Keratinocyte (primary cell): Measurements from ENCODE around the gene UPK3A. TPM values are rescaled to one million over a fixed set of nuclear protein-coding genes. Genes with fewer than 3 reads are reported as not detected.

Source experiments
- DNase-seq: peaks from one replicate; pipeline ENCODE4 v3.0.0-alpha.2; 2011; ENCODE audit warnings: low read depth, missing footprints, low spot score
- FAIRE-seq: peaks from 2 replicates; lab custom pipeline; 2011; peaks lifted over from hg19 to GRCh38; lab: Jason Lieb, UNC
- H2AFZ ChIP-seq: 2 replicates; pipeline ENCODE4 v1.6.0; 2012; ENCODE audit warnings: low read length, control low read depth, inconsistent platforms; ENCODE audit not compliant: control insufficient read depth
- H3K27ac ChIP-seq: 2 replicates; pipeline ENCODE4 v1.5.1; 2011; ENCODE audit warnings: low read length; ENCODE audit not compliant: control insufficient read depth, insufficient read depth
- H3K27me3 ChIP-seq: 3 replicates; pipeline ENCODE4 v1.6.0; 2011; ENCODE audit warnings: low read length; ENCODE audit not compliant: control insufficient read depth, insufficient read depth; ENCODE audit errors: extremely low read depth
- H3K36me3 ChIP-seq, 2 experiments: 2 replicates in 1 of 2; 3 replicates in 1 of 2; pipeline ENCODE4 v1.5.1; 2011; ENCODE audit warnings: low read length in 2 of 2, mild to moderate bottlenecking in 1 of 2; ENCODE audit not compliant: control insufficient read depth in 2 of 2, insufficient read depth in 2 of 2; ENCODE audit errors: extremely low read depth in 1 of 2
- H3K4me1 ChIP-seq: 3 replicates; pipeline ENCODE4 v1.5.1; 2011; ENCODE audit warnings: low read length; ENCODE audit not compliant: control insufficient read depth, insufficient read depth; ENCODE audit errors: extremely low read depth
- H3K4me2 ChIP-seq: 3 replicates; pipeline ENCODE4 v1.6.0; 2011; ENCODE audit warnings: low read depth, low read length; ENCODE audit not compliant: control insufficient read depth, insufficient read depth; ENCODE audit errors: extremely low read depth
- H3K4me3 ChIP-seq, 3 experiments: fragments of 200-600 bp in 1 of 3; sonication (generic) in 1 of 3; 2 replicates in 2 of 3; 3 replicates in 1 of 3; pipeline ENCODE4 v1.5.1; 2011 to 2016; ENCODE audit warnings: low read length in 3 of 3, mild to moderate bottlenecking in 3 of 3, control low read depth in 2 of 3, inconsistent platforms in 1 of 3, low read depth in 1 of 3, mixed read lengths in 1 of 3, mixed run types in 1 of 3, moderate library complexity in 1 of 3; ENCODE audit not compliant: control insufficient read depth in 2 of 3, insufficient read depth in 2 of 3; ENCODE audit errors: extremely low read depth in 1 of 3
- H3K79me2 ChIP-seq: 2 replicates; pipeline ENCODE4 v1.6.0; 2012; ENCODE audit warnings: low read length; ENCODE audit not compliant: control insufficient read depth, insufficient read depth
- H3K9ac ChIP-seq: 3 replicates; pipeline ENCODE4 v1.6.0; 2011; ENCODE audit warnings: low read length; ENCODE audit not compliant: control insufficient read depth, insufficient read depth; ENCODE audit errors: extremely low read depth
- H3K9me1 ChIP-seq: 3 replicates; pipeline ENCODE4 v1.6.0; 2011; ENCODE audit warnings: low read length; ENCODE audit not compliant: control insufficient read depth, insufficient read depth; ENCODE audit errors: extremely low read depth
- H3K9me3 ChIP-seq: 2 replicates; pipeline ENCODE4 v1.5.1; 2012; ENCODE audit warnings: low read depth, low read length; ENCODE audit not compliant: control insufficient read depth
- H4K20me1 ChIP-seq: 3 replicates; pipeline ENCODE4 v1.6.0; 2011; ENCODE audit warnings: low read length; ENCODE audit not compliant: control insufficient read depth, insufficient read depth; ENCODE audit errors: extremely low read depth
- CTCF ChIP-seq, 3 experiments: IDR thresholded peaks in 1 of 3; conservative IDR thresholded peaks in 1 of 3; optimal IDR thresholded peaks in 1 of 3; 2 replicates in 2 of 3; 3 replicates in 1 of 3; pipeline versions ENCODE3 to v1.5.1; 2011; ENCODE audit warnings: low read length in 3 of 3, mild to moderate bottlenecking in 3 of 3, moderate library complexity in 2 of 3, control low read depth in 1 of 3, inconsistent platforms in 1 of 3; ENCODE audit not compliant: insufficient read depth in 2 of 3; ENCODE audit errors: extremely low read depth in 1 of 3
- EZH2 ChIP-seq: IDR thresholded peaks from one replicate; pipeline ENCODE4 v1.6.1; 2012; ENCODE audit warnings: inconsistent platforms, mild to moderate bottlenecking, low read length, moderate library complexity
- dilution Hi-C: fragments of 300-500 bp; cut with MboI; formaldehyde crosslinking; loops from one replicate; pipeline ENCODE4 v1.7.0; 2020; ENCODE audit warnings: low sequenced_read_pairs; ENCODE audit not compliant: extremely low pct_ligation_motif_present
- polyA plus RNA-seq, 5 experiments: library from polyadenylated mRNA; depleted of rRNA in 3 of 5; stranded (reverse) in 3 of 5; stranded (forward) in 1 of 5; unstranded in 1 of 5; fragments of >200 nt; gene quantifications; 1 replicate in 1 of 5; 2 replicates in 3 of 5; 3 replicates in 1 of 5; pipeline versions ENCODE4 v1.2.1 to v1.2.3, GENCODE V29; 2011 to 2012; ENCODE audit warnings: missing spikeins in 2 of 5, low read depth in 1 of 5, low replicate concordance in 1 of 5

Gene UPK3A
- polyA plus RNA-seq, 1 donor (not counting 4 experiments of a cell fraction or from before 2014, with no cell fraction given) = not detected

- Histone ChIP-seq H3K27me3 (no peaks in the 10 kb centered on the region), H3K4me2 (no peak overlapping the region), H3K4me3 (no peak overlapping the region), H3K9ac (no peak overlapping the region), H3K27ac (no peak overlapping the region), H3K9me3 (no peaks in the 10 kb centered on the region), H3K79me2 (peaks cover 50% of the 10 kb centered on the region), H3K9me1 (peaks cover 8% of the 10 kb centered on the region), H2AFZ (no peak overlapping the region), H3K36me3 (peaks cover 10 to 20% of the 10 kb centered on the region in 2 experiments), H4K20me1 (no peaks in the 10 kb centered on the region), H3K4me1 (peaks cover 26% of the 10 kb centered on the region)
- no peak for FAIRE-seq
- dilution Hi-C loops = no loop called here
- DNase-seq = no peak
- TF ChIP-seq EZH2 = no peak
- TF ChIP-seq CTCF (optimal IDR thresholded peaks at IDR 0.05 in 1 of 3, IDR thresholded peaks at IDR 0.05 in 1 of 3, conservative IDR thresholded peaks at IDR 0.05 in 1 of 3; ENCODE audit: extremely low read depth in 1 of 3, insufficient read depth in 2 of 3, low read length in 3 of 3) = no peak
These were observed 35.7 kb downstream of the UPK3A start for GRCh38 chr22:45320357-45320976.

- Histone ChIP-seq H3K27me3 (no peaks in the 10 kb centered on the region), H3K9ac (no peak overlapping the region), H3K4me1 (peaks cover 26% of the 10 kb centered on the region), H3K79me2 (peaks cover 44% of the 10 kb centered on the region), H3K4me3 (no peak overlapping the region), H2AFZ (no peak overlapping the region), H3K27ac (no peak overlapping the region), H3K9me3 (no peaks in the 10 kb centered on the region), H3K4me2 (no peak overlapping the region), H4K20me1 (no peaks in the 10 kb centered on the region), H3K36me3 (peaks cover 10 to 20% of the 10 kb centered on the region in 2 experiments), H3K9me1 (peaks cover 8% of the 10 kb centered on the region)
- DNase-seq (no peak), FAIRE-seq (no peak)
- TF ChIP-seq EZH2 = no peak
- no peak for TF ChIP-seq CTCF (optimal IDR thresholded peaks at IDR 0.05 in 1 of 3, IDR thresholded peaks at IDR 0.05 in 1 of 3, conservative IDR thresholded peaks at IDR 0.05 in 1 of 3; ENCODE audit: extremely low read depth in 1 of 3, insufficient read depth in 2 of 3, low read length in 3 of 3)
- dilution Hi-C loops = no loop called here
These were observed 37.1 kb downstream of the UPK3A start for GRCh38 chr22:45321827-45322226.
